ENCODE data around the gene FST.

Gene FST

GRCh38 chr5:53512539-53512938 lies 32.1 kb downstream of the FST start:
- no peak for DNase-seq (ENCODE audit: low read depth in 2 of 2)
- no peak overlapping the region for H3K4me3 ChIP-seq (replicated peaks in 1 of 2; ENCODE audit: low read depth in 2 of 2, low read length in 2 of 2)
- TF ChIP-seq CTCF (IDR thresholded peaks at IDR 0.05; ENCODE audit: low read depth, low read length), result no peak

GRCh38 chr5:53515988-53516387 lies 35.6 kb downstream of the FST start:
- DNase-seq (ENCODE audit: low read depth in 2 of 2), result no peak
- no peak for TF ChIP-seq CTCF (IDR thresholded peaks at IDR 0.05; ENCODE audit: low read depth, low read length)
- H3K4me3 ChIP-seq (replicated peaks in 1 of 2; ENCODE audit: low read depth in 2 of 2, low read length in 2 of 2), result no peak overlapping the region

- no peak overlapping the region for H3K4me3 ChIP-seq (replicated peaks in 1 of 2; ENCODE audit: low read depth in 2 of 2, low read length in 2 of 2)
- no peak for TF ChIP-seq CTCF (IDR thresholded peaks at IDR 0.05; ENCODE audit: low read depth, low read length)
- no peak for DNase-seq (ENCODE audit: low read depth in 2 of 2)
Observed at GRCh38 chr5:53520813-53521212, 40.4 kb downstream of the FST start.

All from cardiac fibroblast (primary cell).